ENCODE data around the gene ADGRV1.
A peak's percentile ranks its signal among the peaks of the same experiment; 100 is the strongest.

Gene ADGRV1

DNA sequence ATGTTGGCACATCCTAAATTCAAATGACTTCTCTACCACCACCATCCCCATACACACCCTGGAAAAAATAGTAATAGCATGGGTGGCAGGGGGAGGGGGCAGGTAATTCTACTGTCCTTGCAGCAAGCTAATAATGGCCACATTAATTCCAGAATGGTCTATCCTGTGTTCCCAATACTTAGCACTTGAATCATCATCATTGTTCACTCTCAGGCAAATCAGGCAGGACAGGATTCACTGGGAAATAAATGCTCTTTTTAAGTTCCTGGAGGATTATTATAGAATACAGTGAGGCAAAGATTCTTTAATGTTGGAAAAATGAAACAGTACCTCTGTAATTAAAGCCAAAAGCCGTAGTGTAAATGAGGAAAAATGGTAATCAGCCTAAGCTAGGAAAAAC is 570.0 kb downstream of the ADGRV1 start:
- Histone ChIP-seq H3K9ac (ENCODE audit: low read length) (no peak overlapping the region), H3K36me3 (ENCODE audit: insufficient read depth, low read length) (no peaks in the 10 kb centered on the region), H3K27ac (ENCODE audit: low read depth, low read length) (peak overlapping the region; percentile 23), H3K4me1 (ENCODE audit: insufficient read depth, low read length) (peaks cover 55% of the 10 kb centered on the region), H3K4me3 (ENCODE audit: low read depth in 1 of 2, low read length in 2 of 2) (no peak overlapping the region), H3K9me3 (ENCODE audit: low read length) (no peaks in the 10 kb centered on the region), H3K27me3 (ENCODE audit: control insufficient read depth in 1 of 2, insufficient read depth in 2 of 2, low read length in 2 of 2) (no peaks in the 10 kb centered on the region)

DNA sequence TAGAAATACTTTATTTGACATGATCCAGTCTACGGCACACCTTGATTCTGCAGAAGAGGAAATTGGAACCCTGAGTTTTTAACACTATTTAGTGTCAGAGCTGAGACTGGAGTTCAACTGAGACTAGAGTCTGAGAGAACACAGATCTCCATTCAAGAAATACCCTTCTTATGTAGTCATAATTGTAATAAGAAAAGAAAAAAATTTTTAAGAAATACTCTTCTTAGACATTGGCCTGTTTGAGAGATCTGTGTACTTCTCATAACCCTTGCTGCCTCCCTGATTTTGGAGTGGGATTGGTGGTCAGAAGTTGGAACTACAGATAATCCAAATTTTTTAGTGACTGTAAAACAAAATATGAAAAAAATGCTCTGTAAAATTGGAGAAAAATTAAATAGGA is 571.2 kb downstream of the ADGRV1 start:
- Histone ChIP-seq H3K9me3 (ENCODE audit: low read length) (no peaks in the 10 kb centered on the region), H3K27ac (ENCODE audit: low read depth, low read length) (no peak overlapping the region), H3K4me1 (ENCODE audit: insufficient read depth, low read length) (peaks cover 52% of the 10 kb centered on the region), H3K9ac (ENCODE audit: low read length) (no peak overlapping the region), H3K27me3 (ENCODE audit: control insufficient read depth in 1 of 2, insufficient read depth in 2 of 2, low read length in 2 of 2) (no peaks in the 10 kb centered on the region), H3K4me3 (ENCODE audit: low read depth in 1 of 2, low read length in 2 of 2) (no peak overlapping the region), H3K36me3 (ENCODE audit: insufficient read depth, low read length) (no peaks in the 10 kb centered on the region)

DNA sequence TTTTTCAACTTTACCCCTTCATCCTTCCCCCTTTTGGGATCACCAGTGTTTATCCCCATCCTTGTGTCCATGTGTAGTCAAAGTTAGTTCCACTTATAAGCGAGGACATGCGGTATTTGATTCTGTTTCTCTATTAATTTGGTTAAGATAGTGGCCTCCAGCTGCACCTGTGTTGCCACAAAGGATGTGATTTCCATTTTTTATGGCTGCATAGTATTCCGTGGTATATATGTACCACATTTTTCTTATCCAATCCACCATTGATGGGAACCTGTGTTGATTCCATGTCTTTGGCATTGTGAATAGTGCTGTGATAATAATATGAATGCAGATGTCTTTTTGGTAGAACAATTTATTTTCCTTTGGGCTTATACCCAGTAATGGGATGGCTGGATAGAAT is 572.2 kb downstream of the ADGRV1 start:
- H3K9me3 ChIP-seq (ENCODE audit: low read length) = no peaks in the 10 kb centered on the region
- H3K4me3 ChIP-seq (ENCODE audit: low read depth in 1 of 2, low read length in 2 of 2) = no peak overlapping the region
- no peaks in the 10 kb centered on the region for H3K27me3 ChIP-seq (ENCODE audit: control insufficient read depth in 1 of 2, insufficient read depth in 2 of 2, low read length in 2 of 2)
- H3K36me3 ChIP-seq (ENCODE audit: insufficient read depth, low read length) = no peaks in the 10 kb centered on the region
- H3K9ac ChIP-seq (ENCODE audit: low read length) = no peak overlapping the region
- peaks cover 42% of the 10 kb centered on the region for H3K4me1 ChIP-seq (ENCODE audit: insufficient read depth, low read length)
- no peak overlapping the region for H3K27ac ChIP-seq (ENCODE audit: low read depth, low read length)

DNA sequence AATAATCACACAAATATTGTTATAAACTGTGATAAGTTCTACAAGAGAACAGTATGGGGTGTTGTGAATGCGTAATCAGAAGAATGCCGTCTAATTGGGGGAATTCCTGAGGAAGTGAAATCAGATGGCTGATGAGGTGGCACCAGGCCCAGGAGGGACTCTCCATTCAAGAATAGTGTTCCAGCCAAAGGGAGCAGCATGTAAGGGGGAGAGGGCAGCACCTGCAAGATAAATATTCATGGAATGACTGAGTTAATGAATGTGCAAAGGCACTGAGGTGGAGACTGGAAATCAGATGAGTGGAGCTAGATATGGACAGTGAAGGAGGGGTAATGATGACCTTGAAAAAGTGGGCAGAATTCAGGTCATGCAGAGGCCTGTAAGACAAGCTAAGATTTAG is 574.0 kb downstream of the ADGRV1 start:
- H3K27me3 ChIP-seq (ENCODE audit: control insufficient read depth in 1 of 2, insufficient read depth in 2 of 2, low read length in 2 of 2) = no peaks in the 10 kb centered on the region
- peaks cover 24% of the 10 kb centered on the region for H3K4me1 ChIP-seq (ENCODE audit: insufficient read depth, low read length)
- H3K9me3 ChIP-seq (ENCODE audit: low read length) = no peaks in the 10 kb centered on the region
- H3K27ac ChIP-seq (ENCODE audit: low read depth, low read length) = no peak overlapping the region
- H3K9ac ChIP-seq (ENCODE audit: low read length) = no peak overlapping the region
- no peak overlapping the region for H3K4me3 ChIP-seq (ENCODE audit: low read depth in 1 of 2, low read length in 2 of 2)
- H3K36me3 ChIP-seq (ENCODE audit: insufficient read depth, low read length) = no peaks in the 10 kb centered on the region

DNA sequence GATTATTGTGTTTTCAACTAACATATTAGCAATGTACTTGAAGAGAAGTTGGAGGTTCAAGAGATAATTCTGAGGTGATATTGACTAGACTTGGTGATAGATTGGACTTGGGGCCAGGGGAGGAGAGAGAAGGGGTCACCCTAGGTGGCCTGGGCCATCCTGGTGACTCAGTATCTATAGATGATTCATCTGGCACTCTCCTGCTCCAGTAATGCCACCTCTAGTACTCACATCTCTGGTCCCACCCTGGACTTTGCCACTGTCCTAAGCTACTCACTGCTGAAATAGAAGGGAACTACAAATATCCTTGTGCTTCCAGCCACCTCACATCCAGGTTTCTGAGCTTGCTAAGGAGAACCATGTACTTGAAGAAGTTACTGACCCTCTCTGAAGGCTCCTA is 574.6 kb downstream of the ADGRV1 start:
- Histone ChIP-seq H3K36me3 (ENCODE audit: insufficient read depth, low read length) (no peaks in the 10 kb centered on the region), H3K4me1 (ENCODE audit: insufficient read depth, low read length) (peaks cover 17% of the 10 kb centered on the region), H3K9me3 (ENCODE audit: low read length) (no peaks in the 10 kb centered on the region), H3K27ac (ENCODE audit: low read depth, low read length) (no peak overlapping the region), H3K27me3 (ENCODE audit: control insufficient read depth in 1 of 2, insufficient read depth in 2 of 2, low read length in 2 of 2) (no peaks in the 10 kb centered on the region), H3K9ac (ENCODE audit: low read length) (no peak overlapping the region), H3K4me3 (ENCODE audit: low read depth in 1 of 2, low read length in 2 of 2) (no peak overlapping the region)

DNA sequence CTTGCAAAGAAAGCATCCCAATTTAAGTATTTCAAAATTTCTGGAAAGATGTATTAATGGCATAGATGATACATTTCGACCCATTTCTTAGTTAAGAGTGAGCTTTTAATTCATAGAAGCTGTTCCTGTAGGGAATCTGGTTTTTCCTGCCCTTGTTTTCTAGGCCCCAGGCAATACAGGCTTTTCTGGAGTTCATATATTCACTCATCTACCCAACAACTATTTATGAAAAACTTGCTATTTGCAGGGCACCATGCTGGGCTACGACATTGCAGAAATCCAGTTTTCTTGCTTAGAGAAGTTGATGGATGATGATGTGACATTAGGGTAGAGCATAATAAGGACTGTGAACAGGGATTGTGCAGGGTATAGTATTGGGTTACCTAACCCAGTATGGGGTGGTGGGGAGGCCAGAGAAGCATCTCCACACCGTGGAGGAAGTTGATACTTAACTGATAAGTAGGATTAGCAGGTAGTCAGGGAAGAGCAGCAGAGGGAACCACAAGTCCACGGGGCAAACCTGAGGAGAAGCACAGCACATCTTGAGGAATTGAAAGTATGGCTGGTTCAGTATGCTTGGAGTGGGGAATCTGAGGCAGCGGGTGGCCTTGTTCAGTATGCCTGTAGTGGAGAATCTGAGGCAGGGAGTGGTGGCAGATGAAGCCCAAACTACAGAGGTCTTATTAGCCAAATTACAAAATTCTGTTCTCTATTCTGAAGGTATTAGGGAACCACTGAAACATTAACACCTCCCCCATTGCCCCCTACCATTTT is 577.1 kb downstream of the ADGRV1 start:
- Histone ChIP-seq H3K9ac (ENCODE audit: low read length) (no peak overlapping the region), H3K36me3 (ENCODE audit: insufficient read depth, low read length) (no peaks in the 10 kb centered on the region), H3K4me1 (ENCODE audit: insufficient read depth, low read length) (no peaks in the 10 kb centered on the region), H3K27me3 (ENCODE audit: control insufficient read depth in 1 of 2, insufficient read depth in 2 of 2, low read length in 2 of 2) (no peaks in the 10 kb centered on the region), H3K9me3 (ENCODE audit: low read length) (no peaks in the 10 kb centered on the region), H3K4me3 (ENCODE audit: low read depth in 1 of 2, low read length in 2 of 2) (no peak overlapping the region), H3K27ac (ENCODE audit: low read depth, low read length) (no peak overlapping the region)

DNA sequence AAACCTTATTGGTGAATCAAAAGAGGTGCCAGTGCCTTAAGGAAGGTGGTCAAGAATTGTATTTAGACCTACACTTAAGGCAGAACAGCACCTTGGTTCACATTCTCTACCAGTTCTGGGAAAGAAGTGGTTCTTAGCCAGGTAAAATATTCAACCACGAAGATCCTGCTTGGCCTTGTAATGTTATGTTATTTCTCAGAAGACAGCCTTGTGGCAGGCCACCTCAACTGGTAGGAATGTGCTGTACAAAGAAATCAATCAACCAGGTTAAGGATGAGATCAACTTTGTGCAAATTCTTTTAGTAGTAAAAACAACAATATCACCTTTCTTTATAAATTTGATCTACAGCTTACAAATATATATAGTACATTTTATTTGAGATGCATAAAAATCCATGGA is 577.7 kb downstream of the ADGRV1 start:
- H3K9ac ChIP-seq (ENCODE audit: low read length) = no peak overlapping the region
- no peak overlapping the region for H3K27ac ChIP-seq (ENCODE audit: low read depth, low read length)

DNA sequence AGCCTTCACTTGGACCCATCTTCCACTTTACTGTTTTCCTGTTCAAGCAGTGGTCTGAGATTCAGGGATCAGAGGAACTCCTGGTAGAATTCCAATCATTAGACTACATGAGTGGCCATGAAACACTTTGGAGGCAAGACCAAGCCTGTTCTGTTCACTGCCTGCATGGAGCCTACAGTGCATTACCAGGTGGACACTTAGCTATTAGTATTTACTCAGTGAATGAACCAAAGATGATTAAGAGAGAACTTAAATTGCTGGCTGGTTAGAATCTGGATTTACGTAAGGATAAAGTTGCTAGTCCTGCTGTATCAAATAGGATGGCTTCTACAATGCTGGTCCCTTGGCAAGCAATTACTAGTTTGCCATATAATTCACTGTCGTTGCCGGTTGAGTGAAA is 579.0 kb downstream of the ADGRV1 start:
- Histone ChIP-seq H3K9me3 (ENCODE audit: low read length) (no peaks in the 10 kb centered on the region), H3K36me3 (ENCODE audit: insufficient read depth, low read length) (no peaks in the 10 kb centered on the region), H3K27me3 (ENCODE audit: control insufficient read depth in 1 of 2, insufficient read depth in 2 of 2, low read length in 2 of 2) (no peaks in the 10 kb centered on the region), H3K4me1 (ENCODE audit: insufficient read depth, low read length) (peaks cover 4% of the 10 kb centered on the region), H3K4me3 (ENCODE audit: low read depth in 1 of 2, low read length in 2 of 2) (no peak overlapping the region), H3K27ac (ENCODE audit: low read depth, low read length) (no peak overlapping the region), H3K9ac (ENCODE audit: low read length) (no peak overlapping the region)

More for the DNA sequence above, 577.7 kb downstream of the ADGRV1 start:
- Histone ChIP-seq H3K4me1 (ENCODE audit: insufficient read depth, low read length) (no peaks in the 10 kb centered on the region), H3K4me3 (ENCODE audit: low read depth in 1 of 2, low read length in 2 of 2) (no peak overlapping the region), H3K27me3 (ENCODE audit: control insufficient read depth in 1 of 2, insufficient read depth in 2 of 2, low read length in 2 of 2) (no peaks in the 10 kb centered on the region), H3K9me3 (ENCODE audit: low read length) (no peaks in the 10 kb centered on the region), H3K36me3 (ENCODE audit: insufficient read depth, low read length) (no peaks in the 10 kb centered on the region)

DNA sequence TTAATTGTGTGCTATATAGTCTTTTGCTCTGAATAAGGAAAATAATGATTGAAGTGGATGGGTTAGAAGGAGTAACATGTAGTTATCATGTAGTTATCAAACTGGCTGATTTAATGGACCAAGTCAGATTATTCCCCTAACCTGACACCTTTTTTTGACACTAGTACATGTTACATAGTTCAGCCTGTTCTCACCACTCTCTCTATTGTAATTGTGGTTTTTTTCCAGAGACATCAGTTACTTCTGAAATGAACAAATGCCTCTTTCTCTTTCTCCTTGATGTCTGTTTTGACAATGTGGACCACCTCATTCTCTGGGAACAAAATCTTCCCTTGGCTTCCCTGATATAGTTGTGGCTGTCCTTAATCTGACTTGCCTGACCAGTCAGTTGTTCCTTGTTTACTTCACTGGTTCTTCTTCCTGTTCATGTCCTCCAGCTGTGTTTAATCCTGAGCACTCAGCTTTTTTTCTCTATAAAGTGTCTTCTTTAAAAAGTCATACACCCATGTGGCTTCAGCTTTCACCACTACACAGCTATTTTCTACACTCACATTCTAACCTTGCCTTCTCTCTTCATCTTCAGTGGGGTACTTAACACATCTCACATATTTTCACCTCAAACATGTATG is 581.1 kb downstream of the ADGRV1 start:
- Histone ChIP-seq H3K27me3 (ENCODE audit: control insufficient read depth in 1 of 2, insufficient read depth in 2 of 2, low read length in 2 of 2) (no peaks in the 10 kb centered on the region), H3K4me1 (ENCODE audit: insufficient read depth, low read length) (peaks cover 16% of the 10 kb centered on the region), H3K4me3 (ENCODE audit: low read depth in 1 of 2, low read length in 2 of 2) (no peak overlapping the region), H3K9ac (ENCODE audit: low read length) (no peak overlapping the region), H3K27ac (ENCODE audit: low read depth, low read length) (peak overlapping the region; percentile 38), H3K36me3 (ENCODE audit: insufficient read depth, low read length) (no peaks in the 10 kb centered on the region), H3K9me3 (ENCODE audit: low read length) (no peaks in the 10 kb centered on the region)

DNA sequence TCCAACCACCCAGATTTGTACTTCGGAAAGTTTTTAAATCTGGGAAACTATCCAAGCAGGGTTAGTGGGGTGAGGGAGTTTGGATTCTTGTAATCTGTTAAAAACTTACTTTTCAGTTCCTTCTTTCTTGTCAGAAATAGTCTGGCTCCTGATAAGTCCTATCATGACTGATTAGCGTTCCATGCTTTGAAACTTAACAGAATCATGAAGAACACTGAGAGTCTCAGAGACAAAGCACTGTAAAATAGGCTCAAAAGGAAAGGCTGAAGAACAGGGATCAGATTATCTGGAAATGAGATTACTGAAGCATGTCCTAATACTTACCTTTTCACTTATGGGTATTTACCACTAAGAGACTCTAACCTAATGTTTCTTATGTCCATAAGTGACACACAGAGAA is 582.1 kb downstream of the ADGRV1 start:
- H3K9me3 ChIP-seq (ENCODE audit: low read length) = no peaks in the 10 kb centered on the region
- no peak overlapping the region for H3K27ac ChIP-seq (ENCODE audit: low read depth, low read length)
- H3K9ac ChIP-seq (ENCODE audit: low read length) = no peak overlapping the region
- H3K36me3 ChIP-seq (ENCODE audit: insufficient read depth, low read length) = no peaks in the 10 kb centered on the region
- H3K4me1 ChIP-seq (ENCODE audit: insufficient read depth, low read length) = peaks cover 25% of the 10 kb centered on the region
- no peak overlapping the region for H3K4me3 ChIP-seq (ENCODE audit: low read depth in 1 of 2, low read length in 2 of 2)
- no peaks in the 10 kb centered on the region for H3K27me3 ChIP-seq (ENCODE audit: control insufficient read depth in 1 of 2, insufficient read depth in 2 of 2, low read length in 2 of 2)

DNA sequence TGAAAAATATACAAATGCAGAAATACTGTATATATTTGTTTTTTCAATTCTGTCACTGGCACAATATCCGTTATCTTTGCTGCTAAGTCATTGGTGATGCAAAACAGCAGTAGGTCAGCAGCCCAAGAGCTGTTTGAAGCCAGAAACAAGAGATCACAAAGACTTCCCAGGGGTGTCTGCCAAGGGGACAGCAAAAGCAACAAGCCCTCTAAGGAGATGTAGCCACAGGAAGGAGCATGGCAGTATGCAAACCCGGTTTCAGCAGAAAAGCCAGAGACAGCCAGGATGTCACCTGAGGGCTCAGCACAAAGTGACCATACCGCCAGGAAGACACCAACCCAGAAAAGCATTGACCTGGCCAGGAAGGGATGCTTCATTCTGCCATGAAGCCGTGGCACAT is 583.0 kb downstream of the ADGRV1 start:
- H3K4me1 ChIP-seq (ENCODE audit: insufficient read depth, low read length) = peaks cover 27% of the 10 kb centered on the region
- no peak overlapping the region for H3K27ac ChIP-seq (ENCODE audit: low read depth, low read length)
- no peaks in the 10 kb centered on the region for H3K9me3 ChIP-seq (ENCODE audit: low read length)
- H3K36me3 ChIP-seq (ENCODE audit: insufficient read depth, low read length) = no peaks in the 10 kb centered on the region
- no peak overlapping the region for H3K9ac ChIP-seq (ENCODE audit: low read length)
- no peak overlapping the region for H3K4me3 ChIP-seq (ENCODE audit: low read depth in 1 of 2, low read length in 2 of 2)
- H3K27me3 ChIP-seq (ENCODE audit: control insufficient read depth in 1 of 2, insufficient read depth in 2 of 2, low read length in 2 of 2) = no peaks in the 10 kb centered on the region

DNA sequence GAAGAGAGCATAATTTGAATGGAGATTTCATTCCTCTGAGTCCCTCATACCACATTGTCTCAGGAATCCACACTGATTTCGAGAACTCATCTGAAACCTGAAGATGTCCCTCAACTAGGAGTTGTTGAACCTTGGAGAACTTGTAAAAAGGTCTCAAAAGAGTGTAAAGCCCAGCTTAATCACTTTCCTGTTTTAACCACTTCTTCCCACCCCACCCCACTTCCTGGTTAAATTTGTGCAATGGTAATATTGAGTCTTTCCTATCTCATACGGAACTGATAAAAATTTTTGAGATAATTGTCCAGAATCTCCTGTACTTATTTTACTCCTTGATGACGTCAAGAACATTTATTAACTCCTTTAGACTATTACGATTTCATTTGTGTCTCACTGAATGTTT is 583.8 kb downstream of the ADGRV1 start:
- H3K27ac ChIP-seq (ENCODE audit: low read depth, low read length) = no peak overlapping the region
- no peak overlapping the region for H3K9ac ChIP-seq (ENCODE audit: low read length)
- H3K4me3 ChIP-seq (ENCODE audit: low read depth in 1 of 2, low read length in 2 of 2) = no peak overlapping the region
- no peaks in the 10 kb centered on the region for H3K9me3 ChIP-seq (ENCODE audit: low read length)
- no peaks in the 10 kb centered on the region for H3K36me3 ChIP-seq (ENCODE audit: insufficient read depth, low read length)
- H3K27me3 ChIP-seq (ENCODE audit: control insufficient read depth in 1 of 2, insufficient read depth in 2 of 2, low read length in 2 of 2) = no peaks in the 10 kb centered on the region
- peaks cover 27% of the 10 kb centered on the region for H3K4me1 ChIP-seq (ENCODE audit: insufficient read depth, low read length)

Measured in muscle layer of colon (tissue), 2 donors.